OCI-LY1 (cell line): ENCODE measurements around the gene SEMA5A.

ENCODE experiments used
- H2AFZ ChIP-seq: fragments of 200-600 bp; sonication (generic), shearing (Covaris generic); 2 replicates; pipeline ENCODE4 v1.6.0; 2014; ENCODE audit warnings: antibody characterized with exemption, mild to moderate bottlenecking, low read length
- H3F3A ChIP-seq: fragments of 200-600 bp; sonication (generic), shearing (Covaris generic); 2 replicates; pipeline ENCODE4 v1.6.0; 2014; ENCODE audit warnings: mild to moderate bottlenecking, antibody characterized with exemption, low read length, moderate library complexity; ENCODE audit not compliant: insufficient read depth
- H3K27ac ChIP-seq: fragments of 200-600 bp; sonication (generic); 2 replicates; pipeline ENCODE4 v1.5.1; 2014; ENCODE audit warnings: low read length, mixed run types, mild to moderate bottlenecking, low read depth; ENCODE audit not compliant: poor library complexity, severe bottlenecking
- H3K27me3 ChIP-seq: fragments of 200-600 bp; sonication (generic); 2 replicates; pipeline ENCODE4 v1.6.0; 2014; ENCODE audit warnings: antibody characterized with exemption, mild to moderate bottlenecking, low read length, moderate library complexity; ENCODE audit not compliant: insufficient read depth
- H3K36me3 ChIP-seq: fragments of 200-600 bp; sonication (generic); 2 replicates; pipeline ENCODE4 v1.6.1; 2014; ENCODE audit warnings: mild to moderate bottlenecking, antibody characterized with exemption, low read length, moderate library complexity, mixed read lengths; ENCODE audit not compliant: insufficient read depth
- H3K4me1 ChIP-seq: fragments of 200-600 bp; sonication (generic); 2 replicates; pipeline ENCODE4 v1.5.1; 2014; ENCODE audit warnings: mild to moderate bottlenecking, low read length, moderate library complexity; ENCODE audit not compliant: insufficient read depth, severe bottlenecking
- H3K4me2 ChIP-seq: fragments of 200-600 bp; sonication (generic), shearing (Covaris generic); 2 replicates; pipeline ENCODE4 v1.6.1; 2014; ENCODE audit warnings: low read length
- H3K4me3 ChIP-seq: fragments of 200-600 bp; sonication (generic); 2 replicates; pipeline ENCODE4 v1.5.1; 2014; ENCODE audit warnings: low read length, low read depth, mild to moderate bottlenecking, mixed read lengths; ENCODE audit not compliant: poor library complexity, severe bottlenecking
- H3K79me2 ChIP-seq: fragments of 200-600 bp; shearing (Covaris generic); 2 replicates; pipeline ENCODE4 v1.6.1; 2016; ENCODE audit warnings: mixed run types, low read length, mixed read lengths; ENCODE audit not compliant: insufficient read depth
- H3K9ac ChIP-seq: fragments of 200-600 bp; sonication (generic), shearing (Covaris generic); 2 replicates; pipeline ENCODE4 v1.6.1; 2014; ENCODE audit warnings: mild to moderate bottlenecking, low read length, mixed read lengths
- H3K9me2 ChIP-seq: fragments of 200-600 bp; sonication (generic), shearing (Covaris generic); 2 replicates; pipeline ENCODE4 v1.6.1; 2014; ENCODE audit warnings: low read depth, mild to moderate bottlenecking, low read length, mixed read lengths
- H3K9me3 ChIP-seq: fragments of 200-600 bp; shearing (Covaris generic); 2 replicates; pipeline ENCODE4 v1.6.1; 2014; ENCODE audit warnings: low read length, mixed read lengths
- H4K20me1 ChIP-seq: fragments of 200-600 bp; sonication (generic), shearing (Covaris generic); 2 replicates; pipeline ENCODE4 v1.6.0; 2016; ENCODE audit warnings: mild to moderate bottlenecking, low read length; ENCODE audit not compliant: insufficient read depth
- EZH2 ChIP-seq: fragments of 200-600 bp; sonication (generic), shearing (Covaris generic); IDR thresholded peaks from 2 replicates; pipeline ENCODE4 v1.8.0; 2017; ENCODE audit warnings: borderline replicate concordance, mixed run types, mild to moderate bottlenecking, antibody characterized with exemption, low read length, moderate library complexity, mixed read lengths
- TF ChIP-seq, protein P1 (sequence below): fragments of 200-600 bp; sonication (generic), shearing (Covaris generic); IDR thresholded peaks from 2 replicates; pipeline ENCODE4 v1.5.1; 2017; ENCODE audit warnings: mild to moderate bottlenecking, antibody characterized with exemption, low read length, moderate library complexity, mixed read lengths

Gene SEMA5A

DNA sequence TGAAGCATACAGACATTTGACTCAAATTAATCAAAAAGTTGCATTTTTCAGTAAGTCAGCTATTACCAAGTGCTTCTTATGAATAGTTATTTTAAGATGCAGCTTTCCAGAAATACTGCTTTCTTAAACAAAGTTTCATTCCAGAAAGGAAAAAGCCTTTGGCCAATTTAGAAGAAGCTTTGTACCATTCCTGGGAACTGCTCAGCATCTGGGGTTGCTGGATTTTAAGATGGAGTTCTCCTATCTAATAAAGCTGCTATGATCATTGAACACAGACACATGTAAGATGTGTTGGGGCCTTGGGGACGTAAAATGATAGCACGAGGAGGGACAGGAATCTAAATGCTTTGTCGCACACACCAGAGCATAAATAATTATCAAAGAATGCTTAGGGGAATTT, 130.8 kb downstream of the SEMA5A start:
- Histone ChIP-seq H3K4me1 (no peaks in the 10 kb centered on the region), H4K20me1 (no peaks in the 10 kb centered on the region), H3K9me3 (no peaks in the 10 kb centered on the region), H3K27ac (no peak overlapping the region), H3K9ac (no peak overlapping the region), H3K4me3 (no peak overlapping the region), H2AFZ (no peak overlapping the region), H3K36me3 (no peaks in the 10 kb centered on the region), H3K27me3 (no peaks in the 10 kb centered on the region), H3K79me2 (no peaks in the 10 kb centered on the region), H3F3A (no peaks in the 10 kb centered on the region), H3K4me2 (no peak overlapping the region), H3K9me2 (no peaks in the 10 kb centered on the region)
- TF ChIP-seq, protein P1, sequence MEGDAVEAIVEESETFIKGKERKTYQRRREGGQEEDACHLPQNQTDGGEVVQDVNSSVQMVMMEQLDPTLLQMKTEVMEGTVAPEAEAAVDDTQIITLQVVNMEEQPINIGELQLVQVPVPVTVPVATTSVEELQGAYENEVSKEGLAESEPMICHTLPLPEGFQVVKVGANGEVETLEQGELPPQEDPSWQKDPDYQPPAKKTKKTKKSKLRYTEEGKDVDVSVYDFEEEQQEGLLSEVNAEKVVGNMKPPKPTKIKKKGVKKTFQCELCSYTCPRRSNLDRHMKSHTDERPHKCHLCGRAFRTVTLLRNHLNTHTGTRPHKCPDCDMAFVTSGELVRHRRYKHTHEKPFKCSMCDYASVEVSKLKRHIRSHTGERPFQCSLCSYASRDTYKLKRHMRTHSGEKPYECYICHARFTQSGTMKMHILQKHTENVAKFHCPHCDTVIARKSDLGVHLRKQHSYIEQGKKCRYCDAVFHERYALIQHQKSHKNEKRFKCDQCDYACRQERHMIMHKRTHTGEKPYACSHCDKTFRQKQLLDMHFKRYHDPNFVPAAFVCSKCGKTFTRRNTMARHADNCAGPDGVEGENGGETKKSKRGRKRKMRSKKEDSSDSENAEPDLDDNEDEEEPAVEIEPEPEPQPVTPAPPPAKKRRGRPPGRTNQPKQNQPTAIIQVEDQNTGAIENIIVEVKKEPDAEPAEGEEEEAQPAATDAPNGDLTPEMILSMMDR, result no peak
- TF ChIP-seq EZH2, result no peak

DNA sequence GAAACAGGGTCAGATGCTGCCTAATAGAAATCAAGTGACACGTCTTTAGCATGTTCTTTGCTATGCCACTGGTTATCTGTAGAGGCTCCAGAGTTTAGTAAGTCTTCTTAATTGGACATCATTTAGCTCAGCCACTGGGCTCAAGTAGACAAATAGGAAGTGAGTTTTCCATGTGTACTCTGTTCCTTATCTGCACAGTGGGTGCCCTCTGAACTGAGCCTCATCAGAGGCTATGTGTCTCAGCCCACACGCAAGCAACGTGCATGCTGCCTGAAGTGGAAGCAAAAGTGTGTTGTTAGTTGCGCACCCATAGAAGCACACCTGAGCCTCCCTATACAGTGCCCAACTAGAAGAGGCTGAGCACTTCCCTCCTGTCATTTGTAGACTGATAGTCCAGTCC, 134.7 kb downstream of the SEMA5A start:
- Histone ChIP-seq H3K36me3 (no peaks in the 10 kb centered on the region), H3K79me2 (no peaks in the 10 kb centered on the region), H3K27me3 (no peaks in the 10 kb centered on the region), H3K9me2 (no peaks in the 10 kb centered on the region), H3K4me3 (no peak overlapping the region), H3K4me1 (no peaks in the 10 kb centered on the region), H2AFZ (no peak overlapping the region), H3K9ac (no peak overlapping the region), H3F3A (no peaks in the 10 kb centered on the region), H3K4me2 (no peak overlapping the region), H3K9me3 (no peaks in the 10 kb centered on the region), H3K27ac (no peak overlapping the region), H4K20me1 (no peaks in the 10 kb centered on the region)
- TF ChIP-seq EZH2, result no peak
- TF ChIP-seq, protein P1, result no peak

DNA sequence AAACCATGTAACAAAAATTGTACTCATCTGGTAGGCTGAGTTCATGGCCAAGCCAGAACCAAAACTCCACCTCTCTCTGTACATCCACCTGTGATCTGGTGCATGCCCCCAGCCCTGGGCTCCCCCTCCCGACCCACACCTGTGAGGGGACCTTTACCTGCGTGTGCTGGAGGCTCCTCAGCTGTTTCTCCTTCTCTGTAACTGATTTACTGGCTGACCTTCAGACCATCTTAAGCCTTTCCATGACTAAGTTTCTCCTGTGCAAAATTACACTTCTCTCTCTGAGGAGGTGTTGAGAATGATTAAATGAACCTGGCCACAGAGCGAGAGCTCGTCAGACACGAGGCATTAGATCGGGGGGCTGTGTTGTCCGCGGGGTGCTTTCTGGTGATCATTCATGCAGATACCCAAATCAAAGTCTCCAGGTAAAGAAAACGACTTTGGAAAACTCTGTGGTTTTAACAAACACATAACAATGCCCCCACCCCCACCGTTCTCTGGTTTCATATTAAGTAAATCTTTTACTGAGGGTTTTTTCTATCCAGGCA, 136.4 kb downstream of the SEMA5A start:
- Histone ChIP-seq H3K9me2 (no peaks in the 10 kb centered on the region), H4K20me1 (no peaks in the 10 kb centered on the region), H3K27me3 (no peaks in the 10 kb centered on the region), H3K79me2 (no peaks in the 10 kb centered on the region), H2AFZ (no peak overlapping the region), H3K4me1 (no peaks in the 10 kb centered on the region), H3K36me3 (no peaks in the 10 kb centered on the region), H3K9ac (no peak overlapping the region), H3K4me3 (no peak overlapping the region), H3F3A (no peaks in the 10 kb centered on the region), H3K9me3 (no peaks in the 10 kb centered on the region), H3K27ac (no peak overlapping the region), H3K4me2 (no peak overlapping the region)
- TF ChIP-seq EZH2, result no peak
- TF ChIP-seq, protein P1, result no peak
